Neural progenitor cell (in vitro differentiated cells): ENCODE measurements around the gene NEURL1B. TPM values are rescaled to one million over a fixed set of nuclear protein-coding genes. Genes with fewer than 3 reads are reported as not detected.
A peak's percentile ranks its signal among the peaks of the same experiment; 100 is the strongest.

ENCODE experiments used
- DNase-seq: peaks from one replicate; pipeline ENCODE4 v3.0.0-alpha.2; 2016; ENCODE audit warnings: low spot score
- H2AFZ ChIP-seq: fragments of 200-600 bp; sonication (generic); replicated peaks from 2 replicates; pipeline ENCODE4 v1.6.1; 2016; ENCODE audit warnings: antibody characterized with exemption
- H3F3A ChIP-seq: fragments of 200-600 bp; sonication (generic); 2 replicates; pipeline ENCODE4 v1.6.1; 2016; ENCODE audit warnings: antibody characterized with exemption, low read depth
- H3K27ac ChIP-seq: fragments of 200-600 bp; sonication (generic); 2 replicates; pipeline ENCODE4 v1.5.1; 2016; ENCODE audit warnings: mild to moderate bottlenecking
- H3K27me3 ChIP-seq: fragments of 200-600 bp; sonication (generic); 2 replicates; pipeline ENCODE4 v1.6.1; 2016; ENCODE audit warnings: mild to moderate bottlenecking, moderate library complexity
- H3K36me3 ChIP-seq: fragments of 200-600 bp; sonication (generic); 2 replicates; pipeline ENCODE4 v1.5.1; 2016
- H3K4me1 ChIP-seq: fragments of 200-600 bp; sonication (generic); 2 replicates; pipeline ENCODE4 v1.6.1; 2016; ENCODE audit warnings: mixed run types
- H3K4me2 ChIP-seq: fragments of 200-600 bp; sonication (generic); 2 replicates; pipeline ENCODE4 v1.6.1; 2016
- H3K4me3 ChIP-seq: fragments of 200-600 bp; sonication (generic); 2 replicates; pipeline ENCODE4 v1.5.1; 2016
- H3K79me2 ChIP-seq: fragments of 200-600 bp; sonication (generic); 2 replicates; pipeline ENCODE4 v1.6.1; 2016; ENCODE audit warnings: low read depth
- H3K9ac ChIP-seq: fragments of 200-600 bp; sonication (generic); 2 replicates; pipeline ENCODE4 v1.6.1; 2016
- H3K9me3 ChIP-seq: fragments of 200-600 bp; sonication (generic); 2 replicates; pipeline ENCODE4 v1.5.1; 2016; ENCODE audit warnings: low read depth
- H4K20me1 ChIP-seq: fragments of 200-600 bp; sonication (generic); 2 replicates; pipeline ENCODE4 v1.6.1; 2016; ENCODE audit warnings: low read depth
- H3K27ac Mint-ChIP-seq: 3 replicates; pipeline ENCODE4 v1.8.0; 2021; ENCODE audit warnings: mixed read lengths
- H3K27me3 Mint-ChIP-seq: 2 replicates; pipeline ENCODE4 v1.8.0; 2022; ENCODE audit warnings: low read depth, mild to moderate bottlenecking, inconsistent platforms, moderate library complexity, mixed read lengths; ENCODE audit not compliant: insufficient read depth
- H3K36me3 Mint-ChIP-seq: 3 replicates; pipeline ENCODE4 v1.8.0; 2021; ENCODE audit warnings: mixed read lengths
- H3K4me1 Mint-ChIP-seq: 3 replicates; pipeline ENCODE4 v1.8.0; 2021; ENCODE audit warnings: mixed read lengths
- H3K4me3 Mint-ChIP-seq: 3 replicates; pipeline ENCODE4 v1.8.0; 2021; ENCODE audit warnings: mild to moderate bottlenecking, moderate library complexity, mixed read lengths
- H3K9me3 Mint-ChIP-seq: 3 replicates; pipeline ENCODE4 v1.8.0; 2020; ENCODE audit warnings: mixed read lengths
- CTCF ChIP-seq: fragments of 200-600 bp; sonication (generic); IDR thresholded peaks from 2 replicates; pipeline ENCODE4 v1.5.1; 2017; ENCODE audit warnings: antibody characterized with exemption, mild to moderate bottlenecking
- EZH2 ChIP-seq: fragments of 200-600 bp; sonication (generic); IDR thresholded peaks from 2 replicates; pipeline ENCODE4 v1.6.1; 2017; ENCODE audit warnings: antibody characterized with exemption, mild to moderate bottlenecking, moderate library complexity
- EZH2phosphoT487 ChIP-seq: fragments of 200-600 bp; sonication (generic); IDR thresholded peaks from 2 replicates; pipeline ENCODE4 v1.6.1; 2017; ENCODE audit warnings: antibody characterized with exemption
- total RNA-seq: library from RNA; depleted of rRNA; stranded (reverse); fragments of >200 nt; gene quantifications from 2 replicates; pipeline ENCODE4 v1.2.3, GENCODE V29; 2015; ENCODE audit warnings: low replicate concordance

Gene NEURL1B
- total RNA-seq, 1 donor from 2014 or later: 12.1 TPM

GRCh38 chr5:172642486-172642885 is 1.4 kb downstream of the NEURL1B start:
- peaks cover 37% of the 10 kb centered on the region for H3K4me1 Mint-ChIP-seq
- peak overlapping the region; percentile 92 for H3K4me3 ChIP-seq
- peak overlapping the region; percentile 97 for H3K4me2 ChIP-seq
- peaks cover 28% of the 10 kb centered on the region for H3F3A ChIP-seq
- H3K4me1 ChIP-seq: peaks cover 29% of the 10 kb centered on the region
- H4K20me1 ChIP-seq: peaks cover 53% of the 10 kb centered on the region
- no peaks in the 10 kb centered on the region for H3K79me2 ChIP-seq
- DNase-seq: no peak
- H3K27ac ChIP-seq: no peak overlapping the region
- H3K27me3 ChIP-seq: peaks cover 32% of the 10 kb centered on the region
- H3K36me3 Mint-ChIP-seq: no peaks in the 10 kb centered on the region
- peak overlapping the region; percentile 82 for H3K4me3 Mint-ChIP-seq
- no peak overlapping the region for H3K9ac ChIP-seq
- H3K9me3 ChIP-seq: no peaks in the 10 kb centered on the region
- H3K27me3 Mint-ChIP-seq: peaks cover 21% of the 10 kb centered on the region
- H2AFZ ChIP-seq: no peak overlapping the region
- no peaks in the 10 kb centered on the region for H3K9me3 Mint-ChIP-seq
- no peak overlapping the region for H3K27ac Mint-ChIP-seq
- TF ChIP-seq CTCF (no peak), EZH2phosphoT487 (no peak), EZH2 (no peak)
- no peaks in the 10 kb centered on the region for H3K36me3 ChIP-seq

GRCh38 chr5:172642926-172643871 is 2.1 kb downstream of the NEURL1B start:
- no peak overlapping the region for H3K4me3 ChIP-seq
- no peak for DNase-seq
- H3K36me3 ChIP-seq: no peaks in the 10 kb centered on the region
- H3K9me3 ChIP-seq: no peaks in the 10 kb centered on the region
- no peak for TF ChIP-seq CTCF
- TF ChIP-seq EZH2phosphoT487: no peak
- TF ChIP-seq EZH2: no peak
- H3F3A ChIP-seq: peaks cover 28% of the 10 kb centered on the region
- Mint-ChIP-seq H3K9me3 (no peaks in the 10 kb centered on the region), H3K36me3 (no peaks in the 10 kb centered on the region), H3K27me3 (peaks cover 20% of the 10 kb centered on the region), H3K27ac (no peak overlapping the region), H3K4me3 (peak overlapping the region; percentile 82), H3K4me1 (peaks cover 41% of the 10 kb centered on the region)
- no peak overlapping the region for H3K27ac ChIP-seq
- peaks cover 29% of the 10 kb centered on the region for H3K4me1 ChIP-seq
- H3K27me3 ChIP-seq: peaks cover 28% of the 10 kb centered on the region
- H3K4me2 ChIP-seq: peak overlapping the region; percentile 97
- no peak overlapping the region for H3K9ac ChIP-seq
- H3K79me2 ChIP-seq: no peaks in the 10 kb centered on the region
- H2AFZ ChIP-seq: no peak overlapping the region
- H4K20me1 ChIP-seq: peaks cover 60% of the 10 kb centered on the region

GRCh38 chr5:172644266-172644665 is 3.2 kb downstream of the NEURL1B start:
- TF ChIP-seq EZH2 (no peak), EZH2phosphoT487 (no peak), CTCF (no peak)
- peaks cover 19% of the 10 kb centered on the region for H3K27me3 ChIP-seq
- no peak overlapping the region for H2AFZ ChIP-seq
- H3K79me2 ChIP-seq: no peaks in the 10 kb centered on the region
- Mint-ChIP-seq H3K9me3 (no peaks in the 10 kb centered on the region), H3K27me3 (peaks cover 20% of the 10 kb centered on the region), H3K4me1 (peaks cover 41% of the 10 kb centered on the region), H3K27ac (no peak overlapping the region), H3K4me3 (no peak overlapping the region), H3K36me3 (no peaks in the 10 kb centered on the region)
- no peak for DNase-seq
- no peak overlapping the region for H3K9ac ChIP-seq
- peaks cover 62% of the 10 kb centered on the region for H4K20me1 ChIP-seq
- no peak overlapping the region for H3K4me2 ChIP-seq
- no peak overlapping the region for H3K27ac ChIP-seq
- peaks cover 29% of the 10 kb centered on the region for H3K4me1 ChIP-seq
- H3K36me3 ChIP-seq: no peaks in the 10 kb centered on the region
- no peaks in the 10 kb centered on the region for H3K9me3 ChIP-seq
- H3F3A ChIP-seq: peaks cover 28% of the 10 kb centered on the region
- H3K4me3 ChIP-seq: no peak overlapping the region
